Measurements from ENCODE around the gene AUH.

The AUH gene

DNA sequence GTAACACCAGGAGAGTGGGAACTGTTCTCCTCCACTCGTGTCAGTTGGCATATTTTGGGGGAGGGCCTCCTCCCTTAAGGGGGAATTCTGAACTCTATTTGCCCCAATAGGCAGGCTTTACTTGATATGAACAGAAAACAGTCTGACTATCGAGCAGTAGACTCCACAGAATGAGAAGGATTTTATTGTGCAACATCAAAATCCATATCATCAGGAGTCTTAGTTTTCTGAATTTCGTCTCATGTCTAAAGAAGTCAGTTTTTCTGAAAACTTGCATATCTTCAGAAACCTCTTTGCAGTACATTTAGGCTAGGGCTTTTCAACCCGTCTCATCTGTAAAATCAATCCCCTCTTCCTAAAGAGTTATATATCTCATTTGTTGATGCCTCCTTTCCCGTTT is 96.2 kb downstream of the AUH start:
- TF ChIP-seq, protein P1, sequence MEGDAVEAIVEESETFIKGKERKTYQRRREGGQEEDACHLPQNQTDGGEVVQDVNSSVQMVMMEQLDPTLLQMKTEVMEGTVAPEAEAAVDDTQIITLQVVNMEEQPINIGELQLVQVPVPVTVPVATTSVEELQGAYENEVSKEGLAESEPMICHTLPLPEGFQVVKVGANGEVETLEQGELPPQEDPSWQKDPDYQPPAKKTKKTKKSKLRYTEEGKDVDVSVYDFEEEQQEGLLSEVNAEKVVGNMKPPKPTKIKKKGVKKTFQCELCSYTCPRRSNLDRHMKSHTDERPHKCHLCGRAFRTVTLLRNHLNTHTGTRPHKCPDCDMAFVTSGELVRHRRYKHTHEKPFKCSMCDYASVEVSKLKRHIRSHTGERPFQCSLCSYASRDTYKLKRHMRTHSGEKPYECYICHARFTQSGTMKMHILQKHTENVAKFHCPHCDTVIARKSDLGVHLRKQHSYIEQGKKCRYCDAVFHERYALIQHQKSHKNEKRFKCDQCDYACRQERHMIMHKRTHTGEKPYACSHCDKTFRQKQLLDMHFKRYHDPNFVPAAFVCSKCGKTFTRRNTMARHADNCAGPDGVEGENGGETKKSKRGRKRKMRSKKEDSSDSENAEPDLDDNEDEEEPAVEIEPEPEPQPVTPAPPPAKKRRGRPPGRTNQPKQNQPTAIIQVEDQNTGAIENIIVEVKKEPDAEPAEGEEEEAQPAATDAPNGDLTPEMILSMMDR (IDR thresholded peaks at IDR 0.05; ENCODE audit: insufficient read depth, low read length, missing control alignments), result no peak
- DNase-seq (ENCODE audit: low read depth, low spot score), result no peak
- no peak overlapping the region for H3K4me3 ChIP-seq (ENCODE audit: low read depth, low read length)
- ChIA-PET CTCF (interaction anchor here (1.3 kb wide), 1 partner anchor 12 kb away, joined by 3 read pairs; no protein-coding TSS in a partner anchor), POLR2A (no interaction called here)

DNA sequence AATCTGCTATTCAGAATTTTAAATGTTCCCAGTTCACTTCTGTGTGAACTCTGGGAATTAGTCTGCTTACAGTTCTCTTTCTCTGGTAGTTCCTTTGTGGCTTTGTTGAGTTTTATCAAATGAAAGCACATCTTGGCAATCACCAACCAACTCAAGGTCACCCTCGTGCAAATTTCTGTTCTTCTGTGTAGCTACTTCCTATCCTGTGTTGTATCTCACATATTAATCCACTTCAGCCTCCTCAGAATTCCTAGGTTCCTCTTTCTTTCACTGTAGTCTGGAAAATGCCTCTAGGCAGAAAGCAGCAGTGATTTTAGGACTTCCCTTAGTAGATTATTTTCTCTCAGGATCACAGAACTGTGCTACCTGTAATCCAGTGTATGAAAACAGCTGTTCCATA is 100.3 kb downstream of the AUH start:
- no peak for DNase-seq (ENCODE audit: low read depth, low spot score)
- no peak overlapping the region for H3K4me3 ChIP-seq (ENCODE audit: low read depth, low read length)
- POLR2A ChIA-PET, result no interaction called here
- TF ChIP-seq, protein P1 (IDR thresholded peaks at IDR 0.05; ENCODE audit: insufficient read depth, low read length, missing control alignments), result no peak
- CTCF ChIA-PET, result interaction anchor here (1.0 kb wide), 1 partner anchor 9 kb away, joined by 3 read pairs; no protein-coding TSS in a partner anchor

DNA sequence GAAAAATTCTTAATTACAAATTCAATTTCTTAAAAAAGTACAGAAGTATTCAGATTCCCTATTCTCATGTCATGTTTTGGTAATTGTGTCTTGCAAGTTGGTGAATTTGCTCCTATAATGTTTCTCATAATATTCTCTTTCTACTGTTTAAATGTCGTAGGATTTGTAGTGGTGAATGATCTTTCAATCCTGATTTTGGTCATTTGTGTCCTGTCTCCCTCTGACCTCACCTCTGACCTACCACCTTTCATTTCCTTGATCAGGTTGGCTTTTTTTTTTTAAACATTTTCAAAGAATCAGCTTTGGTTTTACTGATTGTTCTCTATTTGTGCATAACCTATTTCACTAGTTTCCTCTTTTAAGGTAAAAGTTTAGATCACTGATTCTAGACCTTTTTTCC is 102.6 kb downstream of the AUH start:
- ChIA-PET POLR2A (no interaction called here), CTCF (no interaction called here)
- no peak for DNase-seq (ENCODE audit: low read depth, low spot score)

DNA sequence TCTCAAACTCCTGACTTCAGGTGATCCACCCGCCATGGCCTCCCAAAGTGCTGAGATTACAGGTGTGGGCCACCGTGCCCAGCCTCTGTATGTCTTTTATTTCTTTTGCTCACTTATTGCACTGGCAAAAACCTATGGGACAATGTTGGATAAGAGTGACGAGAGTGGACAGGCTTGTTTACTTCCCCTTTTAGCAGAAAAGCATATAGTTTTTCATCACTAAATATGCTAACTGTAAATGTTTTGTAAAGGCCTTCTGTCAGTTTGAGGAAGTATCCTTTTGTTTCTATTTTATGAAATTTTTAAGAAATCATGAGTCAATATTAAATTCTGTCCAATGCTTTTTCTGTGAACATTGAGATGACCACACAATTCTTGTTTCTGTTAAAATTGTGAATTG is 103.3 kb downstream of the AUH start:
- CTCF ChIA-PET, result no interaction called here
- TF ChIP-seq, protein P1 (IDR thresholded peaks at IDR 0.05; ENCODE audit: insufficient read depth, low read length, missing control alignments), result no peak
- POLR2A ChIA-PET, result no interaction called here
- no peak for DNase-seq (ENCODE audit: low read depth, low spot score)
- H3K4me3 ChIP-seq (ENCODE audit: low read depth, low read length), result no peak overlapping the region

More for the DNA sequence above, 102.6 kb downstream of the AUH start:
- TF ChIP-seq, protein P1 (IDR thresholded peaks at IDR 0.05; ENCODE audit: insufficient read depth, low read length, missing control alignments), result no peak
- H3K4me3 ChIP-seq (ENCODE audit: low read depth, low read length), result no peak overlapping the region

DNA sequence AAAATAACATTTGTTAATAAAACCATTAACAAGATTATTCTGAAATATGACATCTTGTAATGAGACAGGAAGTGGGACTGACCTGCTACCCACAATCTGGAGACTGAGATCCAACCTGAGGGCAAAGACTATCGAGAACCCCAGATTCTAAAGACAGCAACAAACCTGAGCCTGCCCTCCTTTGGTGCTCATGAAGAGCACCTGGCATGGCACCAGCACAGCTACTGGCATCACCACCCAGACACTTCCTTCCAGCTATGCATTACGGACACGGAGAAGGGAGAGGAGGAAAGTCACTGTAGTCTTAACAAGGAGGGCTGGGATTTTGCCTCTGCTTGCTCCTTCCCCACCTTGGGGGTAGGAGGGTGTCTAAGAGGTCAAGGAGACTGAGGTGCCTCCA is 105.5 kb downstream of the AUH start:
- ChIA-PET CTCF (interaction anchor here (1.1 to 1.5 kb wide), 2 partner anchors 170 to 341 kb away, joined by 3 read pairs; no protein-coding TSS in a partner anchor), POLR2A (no interaction called here)
- DNase-seq (ENCODE audit: low read depth, low spot score), result no peak

DNA sequence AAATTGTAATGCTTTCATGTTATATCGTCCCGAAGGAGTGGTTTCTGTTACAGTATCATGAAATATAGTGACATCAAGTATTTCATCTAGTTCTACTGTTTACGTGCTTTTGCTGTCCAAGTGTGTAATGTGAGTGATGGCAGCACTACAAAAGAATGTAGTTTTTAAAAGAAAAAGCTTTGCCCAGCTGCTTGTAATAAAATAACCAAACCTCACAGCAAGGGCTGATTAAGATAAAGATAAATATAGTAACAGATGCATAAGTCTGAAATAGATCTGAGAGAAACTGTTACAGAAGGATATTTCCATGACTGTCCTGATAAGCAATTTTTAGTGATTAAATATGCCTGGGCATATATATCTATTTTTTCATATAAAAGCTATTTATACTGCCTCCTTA is 106.4 kb downstream of the AUH start:
- ChIA-PET CTCF (interaction anchor here (1.5 kb wide), 1 partner anchor 171 kb away, joined by 3 read pairs; no protein-coding TSS in a partner anchor), POLR2A (no interaction called here)
- DNase-seq (ENCODE audit: low read depth, low spot score), result peak; percentile 60
- TF ChIP-seq, protein P1 (IDR thresholded peaks at IDR 0.05; ENCODE audit: insufficient read depth, low read length, missing control alignments), result no peak
- no peak overlapping the region for H3K4me3 ChIP-seq (ENCODE audit: low read depth, low read length)

More for the DNA sequence above, 105.5 kb downstream of the AUH start:
- TF ChIP-seq, protein P1 (IDR thresholded peaks at IDR 0.05; ENCODE audit: insufficient read depth, low read length, missing control alignments), result no peak
- H3K4me3 ChIP-seq (ENCODE audit: low read depth, low read length), result no peak overlapping the region

Data from AG04449 (cell line).